GM12874 (cell line): ENCODE measurements around the gene DUSP10.

Experiments
- TF ChIP-seq, protein P1 (sequence below): IDR thresholded peaks from 2 replicates; pipeline ENCODE4 v1.5.1; 2011; ENCODE audit warnings: low read depth, mild to moderate bottlenecking, control low read depth, low read length, moderate library complexity; ENCODE audit not compliant: insufficient read depth

Gene DUSP10

DNA sequence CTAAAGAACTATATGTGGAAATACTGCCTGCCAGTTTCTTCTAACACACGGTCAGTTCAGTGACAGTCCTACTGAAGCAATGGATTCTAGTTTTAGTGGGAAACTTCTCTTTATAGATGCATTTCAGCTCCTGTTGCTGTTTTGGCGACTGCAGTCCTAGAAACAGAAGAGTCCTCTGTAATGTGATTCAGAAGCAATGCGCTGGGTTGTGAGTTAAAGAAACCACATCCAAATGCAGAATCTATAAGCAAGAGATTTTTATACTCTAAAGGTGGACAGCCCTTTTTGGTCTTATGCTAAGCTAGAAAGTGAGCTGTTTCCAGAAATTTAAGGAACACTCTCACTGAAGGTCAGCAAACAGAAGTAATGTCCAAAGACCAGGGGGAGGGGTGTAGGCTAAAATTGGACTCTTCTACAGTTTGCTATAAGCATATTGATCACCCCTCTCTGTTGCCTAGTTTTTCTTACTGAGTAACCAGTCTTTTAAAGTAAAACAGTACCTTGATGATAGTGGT, 30.8 kb downstream of the DUSP10 start:
- TF ChIP-seq, protein P1, sequence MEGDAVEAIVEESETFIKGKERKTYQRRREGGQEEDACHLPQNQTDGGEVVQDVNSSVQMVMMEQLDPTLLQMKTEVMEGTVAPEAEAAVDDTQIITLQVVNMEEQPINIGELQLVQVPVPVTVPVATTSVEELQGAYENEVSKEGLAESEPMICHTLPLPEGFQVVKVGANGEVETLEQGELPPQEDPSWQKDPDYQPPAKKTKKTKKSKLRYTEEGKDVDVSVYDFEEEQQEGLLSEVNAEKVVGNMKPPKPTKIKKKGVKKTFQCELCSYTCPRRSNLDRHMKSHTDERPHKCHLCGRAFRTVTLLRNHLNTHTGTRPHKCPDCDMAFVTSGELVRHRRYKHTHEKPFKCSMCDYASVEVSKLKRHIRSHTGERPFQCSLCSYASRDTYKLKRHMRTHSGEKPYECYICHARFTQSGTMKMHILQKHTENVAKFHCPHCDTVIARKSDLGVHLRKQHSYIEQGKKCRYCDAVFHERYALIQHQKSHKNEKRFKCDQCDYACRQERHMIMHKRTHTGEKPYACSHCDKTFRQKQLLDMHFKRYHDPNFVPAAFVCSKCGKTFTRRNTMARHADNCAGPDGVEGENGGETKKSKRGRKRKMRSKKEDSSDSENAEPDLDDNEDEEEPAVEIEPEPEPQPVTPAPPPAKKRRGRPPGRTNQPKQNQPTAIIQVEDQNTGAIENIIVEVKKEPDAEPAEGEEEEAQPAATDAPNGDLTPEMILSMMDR: no peak

DNA sequence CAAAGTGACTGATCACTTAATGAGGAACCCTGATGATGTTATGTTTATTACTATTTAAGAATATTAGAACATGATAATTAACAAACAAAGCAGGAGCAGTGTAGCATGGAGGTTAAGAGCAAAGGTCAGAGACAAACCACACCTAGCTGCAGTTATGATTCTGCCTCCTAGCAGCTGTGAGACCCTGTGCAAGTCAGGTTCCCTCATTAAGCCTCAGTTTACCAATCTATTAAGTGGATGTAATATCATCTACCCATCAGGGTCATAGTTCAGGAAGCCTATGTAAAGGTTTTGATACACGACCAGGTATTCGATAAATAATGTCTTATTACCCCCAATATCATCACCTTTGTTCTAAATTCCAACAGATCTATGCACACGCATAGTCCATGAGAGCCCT, 32.0 kb downstream of the DUSP10 start:
- TF ChIP-seq, protein P1: no peak

DNA sequence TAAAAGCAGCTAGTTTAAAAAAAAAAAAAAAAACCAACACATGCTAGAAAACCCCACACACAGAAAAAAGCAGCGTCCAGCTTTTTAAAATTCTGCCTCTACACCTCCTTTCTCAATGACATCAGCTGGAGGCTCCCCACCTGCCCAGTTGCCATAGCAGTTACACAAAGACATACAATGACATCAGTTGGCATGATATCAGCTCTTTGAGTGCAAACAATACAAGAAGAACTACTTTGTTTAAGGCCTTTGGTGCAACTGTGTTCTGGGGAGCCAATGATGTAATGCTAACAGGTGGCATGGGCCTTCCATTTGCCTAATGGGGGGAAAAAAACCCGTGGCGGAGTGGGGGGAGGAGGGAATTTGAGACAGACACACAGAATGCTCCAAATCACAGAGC, 32.9 kb downstream of the DUSP10 start:
- TF ChIP-seq, protein P1: no peak

DNA sequence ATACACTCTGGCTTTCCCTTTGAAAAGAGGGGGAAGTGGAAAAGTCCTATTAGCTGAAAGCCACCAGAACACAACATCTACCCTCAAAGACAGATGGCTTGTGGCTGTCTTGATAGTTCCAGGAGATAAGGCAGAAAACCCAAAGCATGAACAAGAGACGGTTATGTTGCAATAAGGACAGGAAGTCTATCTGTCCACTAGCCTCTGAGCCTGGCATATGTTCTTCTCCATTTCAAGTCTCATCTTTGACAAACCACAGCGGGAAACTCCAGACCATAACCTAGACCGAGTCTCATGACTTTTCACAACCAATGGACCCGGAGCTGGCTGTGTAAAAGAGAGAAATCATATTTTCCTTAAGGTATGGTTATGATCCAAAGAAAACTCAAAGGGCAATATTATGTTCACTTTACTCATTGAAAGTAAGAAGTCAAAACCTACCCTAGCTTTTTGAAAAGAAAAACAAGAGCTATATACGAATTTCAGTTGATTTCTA, 33.8 kb downstream of the DUSP10 start:
- TF ChIP-seq, protein P1: no peak

DNA sequence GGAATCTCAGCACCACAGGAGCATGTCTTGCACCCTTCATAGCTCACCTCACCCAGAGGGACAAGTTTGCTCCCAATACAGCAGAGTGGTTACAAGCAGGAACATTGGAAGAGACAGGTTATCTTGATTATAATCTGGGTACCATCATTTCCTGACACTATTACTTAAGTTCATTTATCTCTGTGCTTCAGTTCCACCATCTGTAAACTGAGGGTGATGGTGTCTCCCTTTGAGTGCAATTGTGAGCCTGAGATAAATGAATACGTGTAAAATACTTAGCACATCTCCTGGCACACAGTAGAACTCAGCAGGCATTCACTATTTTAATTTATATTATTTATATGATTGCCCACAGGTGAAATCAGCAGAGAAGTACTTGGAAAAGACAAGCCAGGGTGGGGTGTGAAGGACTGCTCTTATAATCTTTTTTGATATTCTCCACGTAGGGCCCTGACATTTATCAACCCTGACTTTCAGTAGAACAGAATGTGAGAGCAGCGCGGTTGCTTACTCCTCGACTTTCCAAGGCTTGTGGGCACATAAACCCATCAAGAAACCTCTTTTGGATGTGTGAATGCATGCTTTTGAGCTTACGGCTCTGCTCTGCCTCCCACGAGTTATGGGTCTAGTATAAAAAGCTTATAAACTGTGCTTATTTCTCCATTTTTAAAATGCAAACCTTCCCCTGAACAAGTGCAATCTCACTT, 34.9 kb downstream of the DUSP10 start:
- TF ChIP-seq, protein P1: no peak

DNA sequence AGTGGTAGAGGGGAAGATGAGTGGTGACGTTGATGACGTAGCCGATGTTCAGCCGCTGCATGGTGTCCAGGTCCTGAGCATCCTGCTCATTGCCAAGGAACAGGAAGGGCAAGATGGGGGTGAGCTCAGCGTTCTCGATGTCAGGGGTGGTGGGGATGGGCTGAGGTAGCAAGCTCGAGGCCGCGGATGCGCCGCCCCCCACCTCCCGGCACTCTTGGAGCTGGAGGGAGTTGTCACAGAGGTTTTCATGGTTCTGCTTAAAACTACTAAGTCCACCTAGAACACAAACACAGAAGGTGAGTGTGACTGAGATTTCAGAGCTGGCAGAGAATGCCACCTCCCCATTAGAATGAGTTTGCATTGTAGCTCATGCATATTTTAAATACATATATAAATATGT, 35.7 kb downstream of the DUSP10 start:
- TF ChIP-seq, protein P1: no peak

DNA sequence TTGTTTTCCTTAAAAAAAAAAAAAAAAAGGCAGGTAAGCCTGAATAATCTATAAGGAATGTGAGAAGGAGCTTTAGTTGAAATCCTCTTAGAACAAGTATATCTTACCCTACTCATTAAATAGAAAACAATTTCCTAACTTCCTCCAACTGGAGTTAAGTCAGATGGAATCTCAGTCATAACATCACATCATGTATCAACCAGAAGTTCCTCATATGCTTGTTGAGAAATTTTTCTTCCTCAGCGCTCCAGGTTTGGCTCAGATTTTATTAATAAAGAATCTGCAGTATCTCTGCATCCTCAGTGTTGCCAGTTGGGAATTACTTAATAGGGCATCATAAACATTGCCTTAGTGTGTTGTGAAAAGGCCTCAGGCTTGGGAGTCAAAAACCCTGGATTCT, 37.6 kb downstream of the DUSP10 start:
- TF ChIP-seq, protein P1: no peak
